Measurements from ENCODE around the gene CROCC2.

CROCC2 gene

GRCh38 chr2:240865391-240865790 lies 40.7 kb upstream of the CROCC2 start:
- FAIRE-seq (no peak), DNase-seq (ENCODE audit: insufficient read length, low spot score) (no peak)
- TF ChIP-seq, protein P1, sequence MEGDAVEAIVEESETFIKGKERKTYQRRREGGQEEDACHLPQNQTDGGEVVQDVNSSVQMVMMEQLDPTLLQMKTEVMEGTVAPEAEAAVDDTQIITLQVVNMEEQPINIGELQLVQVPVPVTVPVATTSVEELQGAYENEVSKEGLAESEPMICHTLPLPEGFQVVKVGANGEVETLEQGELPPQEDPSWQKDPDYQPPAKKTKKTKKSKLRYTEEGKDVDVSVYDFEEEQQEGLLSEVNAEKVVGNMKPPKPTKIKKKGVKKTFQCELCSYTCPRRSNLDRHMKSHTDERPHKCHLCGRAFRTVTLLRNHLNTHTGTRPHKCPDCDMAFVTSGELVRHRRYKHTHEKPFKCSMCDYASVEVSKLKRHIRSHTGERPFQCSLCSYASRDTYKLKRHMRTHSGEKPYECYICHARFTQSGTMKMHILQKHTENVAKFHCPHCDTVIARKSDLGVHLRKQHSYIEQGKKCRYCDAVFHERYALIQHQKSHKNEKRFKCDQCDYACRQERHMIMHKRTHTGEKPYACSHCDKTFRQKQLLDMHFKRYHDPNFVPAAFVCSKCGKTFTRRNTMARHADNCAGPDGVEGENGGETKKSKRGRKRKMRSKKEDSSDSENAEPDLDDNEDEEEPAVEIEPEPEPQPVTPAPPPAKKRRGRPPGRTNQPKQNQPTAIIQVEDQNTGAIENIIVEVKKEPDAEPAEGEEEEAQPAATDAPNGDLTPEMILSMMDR (IDR thresholded peaks at IDR 0.05; ENCODE audit: insufficient read depth, missing control alignments) = no peak

DNA sequence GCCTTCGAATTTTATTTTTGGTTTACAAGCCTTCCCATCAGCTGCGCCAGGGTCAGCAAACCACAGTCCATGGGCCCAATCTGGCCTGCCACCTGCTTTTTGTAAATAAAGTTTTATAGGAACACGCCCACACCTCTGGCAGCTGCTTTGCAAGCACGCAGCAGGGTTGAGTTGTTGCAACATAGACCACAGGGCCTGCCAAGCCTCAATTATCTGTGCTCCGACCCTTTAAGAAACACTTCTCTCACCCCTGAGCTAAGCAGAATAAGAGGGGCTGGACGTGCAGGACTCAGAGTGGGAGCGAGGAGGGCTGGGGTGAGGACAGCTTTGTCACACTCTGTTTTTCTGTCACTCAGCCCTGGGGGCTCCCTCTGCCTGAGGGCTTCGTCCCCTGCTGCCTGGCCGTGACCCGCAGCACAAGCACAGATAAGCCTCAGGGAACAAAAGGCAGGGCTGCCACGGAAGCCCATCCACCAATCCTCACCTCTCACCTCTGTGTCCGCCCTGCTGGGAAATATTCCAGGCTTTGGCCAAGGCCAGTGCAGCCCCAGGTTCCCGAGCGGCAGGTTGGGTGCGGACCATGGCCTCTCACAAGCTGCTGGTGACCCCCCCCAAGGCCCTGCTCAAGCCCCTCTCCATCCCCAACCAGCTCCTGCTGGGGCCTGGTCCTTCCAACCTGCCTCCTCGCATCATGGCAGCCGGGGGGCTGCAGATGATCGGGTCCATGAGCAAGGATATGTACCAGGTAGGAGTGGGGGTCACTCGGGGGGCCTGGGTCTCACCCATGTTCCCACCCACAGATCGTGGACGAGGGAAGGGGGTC lies 37.6 kb upstream of the CROCC2 start, which contains the start of gene AGXT:
Gene AGXT (plus strand): TSS at position 539 of the 823 bp plus-strand sequence. CDS start 42 bp downstream, at position 581.
- FAIRE-seq = no peak
- DNase-seq (ENCODE audit: insufficient read length, low spot score) = no peak
- TF ChIP-seq, protein P1 (IDR thresholded peaks at IDR 0.05; ENCODE audit: insufficient read depth, missing control alignments) = no peak

DNA sequence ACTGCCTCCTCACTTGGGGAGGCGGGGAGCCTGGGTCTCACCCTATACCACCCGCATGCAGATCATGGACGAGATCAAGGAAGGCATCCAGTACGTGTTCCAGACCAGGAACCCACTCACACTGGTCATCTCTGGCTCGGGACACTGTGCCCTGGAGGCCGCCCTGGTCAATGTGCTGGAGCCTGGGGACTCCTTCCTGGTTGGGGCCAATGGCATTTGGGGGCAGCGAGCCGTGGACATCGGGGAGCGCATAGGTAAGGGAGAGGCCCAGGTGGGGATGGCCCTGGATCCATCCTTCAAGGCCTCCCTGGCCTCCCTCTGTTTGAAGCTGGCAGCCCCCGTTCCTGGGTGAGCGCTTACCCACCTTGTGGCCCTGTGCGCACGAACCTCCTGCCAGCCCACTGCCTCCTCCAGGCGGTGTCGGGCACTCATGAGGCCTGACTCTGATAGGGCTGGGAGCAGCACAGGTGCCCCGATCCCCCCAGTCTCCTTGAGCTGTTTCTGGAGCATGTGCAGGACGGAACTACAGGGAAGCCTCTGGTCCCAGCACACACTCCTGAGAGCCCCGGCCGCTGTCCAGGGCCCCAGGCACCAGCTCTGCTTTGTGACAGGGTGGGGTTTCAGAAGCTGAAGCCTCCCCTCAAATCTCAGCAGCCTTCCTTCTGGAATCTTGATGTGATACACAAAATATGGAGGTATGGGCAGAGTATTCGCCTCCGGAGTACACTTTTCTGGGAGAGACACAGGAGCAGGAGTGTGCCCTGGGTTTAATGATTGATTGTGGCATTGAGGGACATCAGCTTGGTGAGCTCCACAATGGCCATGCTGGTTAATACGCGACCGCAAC lies 36.8 kb upstream of the CROCC2 start:
- TF ChIP-seq, protein P1 (IDR thresholded peaks at IDR 0.05; ENCODE audit: insufficient read depth, missing control alignments) = no peak
- no peak for DNase-seq (ENCODE audit: insufficient read length, low spot score)
- no peak for FAIRE-seq

DNA sequence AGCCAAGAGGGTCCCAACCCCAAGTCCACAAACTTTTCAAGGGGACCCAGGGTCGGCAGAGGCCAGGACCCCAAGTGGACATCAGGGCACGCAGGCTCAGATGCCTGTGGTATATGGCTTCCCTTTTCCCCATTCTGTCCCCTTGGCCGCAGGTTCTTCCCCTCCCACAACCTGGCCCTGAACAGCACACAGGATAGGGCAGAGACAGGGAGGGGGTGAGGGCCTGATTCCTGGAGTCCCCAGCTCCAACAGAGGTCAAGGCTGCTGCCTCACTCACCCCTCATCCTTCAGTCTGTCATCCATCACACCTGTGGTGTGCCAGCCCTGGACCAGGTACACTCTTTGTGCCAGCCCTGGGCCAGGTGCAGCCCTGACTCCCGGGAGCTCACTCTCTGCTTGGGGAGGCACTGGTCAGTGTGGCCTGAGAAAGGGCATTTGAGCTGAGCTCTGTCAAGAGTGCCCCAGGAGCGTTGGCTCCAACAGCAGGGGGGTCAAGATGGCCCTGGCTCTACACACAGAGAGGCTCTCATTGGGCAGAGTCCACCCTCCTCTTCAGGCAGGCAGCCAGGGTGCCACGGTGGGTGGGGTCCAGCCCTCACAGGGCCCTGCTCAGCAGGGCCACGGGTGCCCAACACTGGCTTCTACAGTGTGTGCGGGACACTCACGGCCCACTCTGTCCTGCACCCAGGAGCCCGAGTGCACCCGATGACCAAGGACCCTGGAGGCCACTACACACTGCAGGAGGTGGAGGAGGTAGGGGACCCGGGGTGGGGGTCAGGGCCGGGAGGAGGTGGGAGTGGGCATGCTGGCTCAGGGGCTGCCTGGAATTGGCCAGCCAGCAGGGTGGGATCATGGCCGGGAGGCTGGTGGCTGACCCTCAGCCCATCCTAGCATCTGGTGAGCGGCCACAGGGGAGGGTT lies 35.9 kb upstream of the CROCC2 start:
- no peak for FAIRE-seq
- TF ChIP-seq, protein P1 (IDR thresholded peaks at IDR 0.05; ENCODE audit: insufficient read depth, missing control alignments) = no peak
- DNase-seq (ENCODE audit: insufficient read length, low spot score) = no peak

DNA sequence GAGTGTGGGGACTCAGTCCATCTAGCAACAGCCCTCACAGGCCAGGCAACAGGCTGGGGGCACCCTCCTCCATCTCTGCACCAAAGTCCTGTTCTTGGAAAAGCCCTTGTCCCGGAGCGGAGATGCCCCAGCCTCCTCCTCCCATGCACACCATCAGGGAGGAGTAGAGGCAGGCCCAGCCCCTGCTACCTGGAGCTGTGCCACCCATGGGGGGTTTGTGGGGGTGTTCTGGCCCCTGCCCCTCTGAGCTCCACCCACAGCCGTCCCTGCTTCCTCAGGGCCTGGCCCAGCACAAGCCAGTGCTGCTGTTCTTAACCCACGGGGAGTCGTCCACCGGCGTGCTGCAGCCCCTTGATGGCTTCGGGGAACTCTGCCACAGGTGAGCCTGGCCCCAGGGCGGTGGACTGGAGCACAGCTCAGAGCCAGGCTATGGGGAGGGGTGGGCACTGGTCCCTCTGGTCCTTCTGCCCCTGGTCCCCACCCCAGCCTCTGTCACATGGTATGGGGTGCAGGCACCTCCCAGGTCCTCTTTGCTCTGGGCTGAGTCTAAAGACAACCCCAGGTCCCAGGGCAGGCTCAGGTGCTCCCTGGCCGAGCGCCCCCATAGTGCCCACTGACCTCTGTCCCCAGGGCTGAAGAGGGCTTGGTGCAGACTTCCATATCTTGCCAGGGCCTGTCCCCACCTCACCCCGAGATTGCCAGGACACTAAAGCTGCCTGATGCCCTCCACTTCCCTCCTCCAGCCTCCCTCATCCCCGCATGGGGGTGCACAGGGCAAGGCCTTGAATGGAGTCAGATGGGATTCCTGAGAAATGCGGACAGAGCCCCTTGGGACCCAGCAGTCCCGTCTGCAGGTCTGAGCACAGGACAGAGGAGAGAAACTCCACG lies 34.8 kb upstream of the CROCC2 start:
- DNase-seq (ENCODE audit: insufficient read length, low spot score) (no peak), FAIRE-seq (no peak)
- TF ChIP-seq, protein P1 (IDR thresholded peaks at IDR 0.05; ENCODE audit: insufficient read depth, missing control alignments) = no peak
